HG02884 (cell line): ENCODE data around the gene GALNT17.
"Not testable (repeated sequence)": the region's sequence is repeated elsewhere in the genome, so short reads cannot be mapped to it uniquely, and the experiment has no call there.

Experiments
- ATAC-seq: cut with Tn5 transposase; IDR thresholded peaks from one replicate; pipeline ENCODE4 v1.9.1; 2021; ENCODE audit warnings: mild to moderate bottlenecking, moderate library complexity; ENCODE audit not compliant: unreplicated experiment

GALNT17 gene

GRCh38 chr7:71544816-71545215 is 412.9 kb downstream of the GALNT17 start:
- no peak for ATAC-seq

- no peak for ATAC-seq
Measured at GRCh38 chr7:71547426-71547825, 415.5 kb downstream of the GALNT17 start.

GRCh38 chr7:71548746-71549145 is 416.8 kb downstream of the GALNT17 start:
- no peak for ATAC-seq

- ATAC-seq, result no peak
Measured at GRCh38 chr7:71553306-71553705, 421.4 kb downstream of the GALNT17 start.

GRCh38 chr7:71555758-71556157 is 423.8 kb downstream of the GALNT17 start:
- no peak for ATAC-seq

- no peak for ATAC-seq
Measured at GRCh38 chr7:71558806-71559613, 427.1 kb downstream of the GALNT17 start.

GRCh38 chr7:71560354-71560995 is 428.5 kb downstream of the GALNT17 start:
- no peak for ATAC-seq

GRCh38 chr7:71563276-71563675 is 431.3 kb downstream of the GALNT17 start:
- ATAC-seq, result no peak

- ATAC-seq, result no peak
Measured at GRCh38 chr7:71566376-71566775, 434.4 kb downstream of the GALNT17 start.

- no peak for ATAC-seq
Measured at GRCh38 chr7:71566991-71567390, 435.0 kb downstream of the GALNT17 start.

GRCh38 chr7:71574153-71574860 is 442.4 kb downstream of the GALNT17 start:
- no peak for ATAC-seq

- no peak for ATAC-seq
Measured at GRCh38 chr7:71580027-71580426, 448.1 kb downstream of the GALNT17 start.

- no peak for ATAC-seq
Measured at GRCh38 chr7:71584256-71584655, 452.3 kb downstream of the GALNT17 start.

GRCh38 chr7:71591876-71592275 is 459.9 kb downstream of the GALNT17 start:
- no peak for ATAC-seq

- not testable (repeated sequence) for ATAC-seq
Measured at GRCh38 chr7:71592388-71592787, 460.4 kb downstream of the GALNT17 start.

GRCh38 chr7:71594736-71595135 is 462.8 kb downstream of the GALNT17 start:
- no peak for ATAC-seq

GRCh38 chr7:71595176-71595575 is 463.2 kb downstream of the GALNT17 start:
- ATAC-seq, result no peak

GRCh38 chr7:71598553-71598952 is 466.6 kb downstream of the GALNT17 start:
- no peak for ATAC-seq

- ATAC-seq, result no peak
Measured at GRCh38 chr7:71601851-71602250, 469.9 kb downstream of the GALNT17 start.

GRCh38 chr7:71604818-71605414 is 473.0 kb downstream of the GALNT17 start:
- ATAC-seq, result no peak

GRCh38 chr7:71611986-71612385 is 480.0 kb downstream of the GALNT17 start:
- no peak for ATAC-seq
